ENCODE data around the gene IL17RE.

- TF ChIP-seq POLR2A (IDR thresholded peaks at IDR 0.05) (no peak), CTCF (IDR thresholded peaks at IDR 0.05) (no peak)
These were observed 47.0 kb downstream of the IL17RE start for GRCh38 chr3:9949626-9950025.

Measured in right lobe of liver (tissue), 4 donors.